Chondrocyte (in vitro differentiated cells): Measurements from ENCODE around the gene SIRT7. TPM values are rescaled to one million over a fixed set of nuclear protein-coding genes. Genes with fewer than 3 reads are reported as not detected.
A peak's percentile ranks its signal among the peaks of the same experiment; 100 is the strongest.

Experiments used
- DNase-seq: peaks from one replicate; pipeline ENCODE4 v3.0.0; 2021; ENCODE audit warnings: mixed read lengths, low spot score
- H3K27ac Mint-ChIP-seq: one replicate; pipeline ENCODE4 v1.8.0; 2021; ENCODE audit warnings: mild to moderate bottlenecking, moderate library complexity, mixed read lengths; ENCODE audit not compliant: unreplicated experiment
- H3K27me3 Mint-ChIP-seq: 2 replicates; pipeline ENCODE4 v1.8.0; 2021; ENCODE audit warnings: low read depth, mixed read lengths
- H3K36me3 Mint-ChIP-seq: 2 replicates; pipeline ENCODE4 v1.8.0; 2021; ENCODE audit warnings: low read depth, mixed read lengths
- H3K4me1 Mint-ChIP-seq: 2 replicates; pipeline ENCODE4 v1.8.0; 2021; ENCODE audit warnings: low read depth, mild to moderate bottlenecking, mixed read lengths
- H3K4me3 Mint-ChIP-seq: one replicate; pipeline ENCODE4 v1.8.0; 2021; ENCODE audit warnings: mild to moderate bottlenecking, moderate library complexity, mixed read lengths; ENCODE audit not compliant: unreplicated experiment
- H3K9me3 Mint-ChIP-seq: 2 replicates; pipeline ENCODE4 v1.8.0; 2021; ENCODE audit warnings: low read depth, mixed read lengths
- CTCF ChIP-seq: fragments of 200-600 bp; sonication (generic); IDR thresholded peaks from 2 replicates; pipeline ENCODE4 v1.5.0; 2021; ENCODE audit warnings: antibody characterized with exemption, mild to moderate bottlenecking, moderate library complexity
- total RNA-seq: library from RNA; stranded (reverse); gene quantifications from 3 replicates; pipeline ENCODE4 v1.2.1, GENCODE V29; 2021

The SIRT7 gene
- total RNA-seq, 1 donor from 2014 or later = 15.8 TPM

GRCh38 chr17:81900181-81900820 is 17.7 kb downstream of the SIRT7 start:
- peak overlapping the region; percentile 74 for H3K27ac Mint-ChIP-seq
- peaks cover 4% of the 10 kb centered on the region for H3K36me3 Mint-ChIP-seq
- H3K4me1 Mint-ChIP-seq = peaks cover 24% of the 10 kb centered on the region
- TF ChIP-seq CTCF = no peak
- no peaks in the 10 kb centered on the region for H3K9me3 Mint-ChIP-seq
- H3K27me3 Mint-ChIP-seq = no peaks in the 10 kb centered on the region
- no peak for DNase-seq
- H3K4me3 Mint-ChIP-seq = no peak overlapping the region

GRCh38 chr17:81899514-81900166 is 18.3 kb downstream of the SIRT7 start:
- no peaks in the 10 kb centered on the region for H3K9me3 Mint-ChIP-seq
- no peaks in the 10 kb centered on the region for H3K27me3 Mint-ChIP-seq
- H3K4me1 Mint-ChIP-seq = peaks cover 24% of the 10 kb centered on the region
- H3K36me3 Mint-ChIP-seq = peaks cover 6% of the 10 kb centered on the region
- H3K27ac Mint-ChIP-seq = peak overlapping the region; percentile 74
- no peak for DNase-seq
- no peak for TF ChIP-seq CTCF
- no peak overlapping the region for H3K4me3 Mint-ChIP-seq

- H3K27ac Mint-ChIP-seq = peak overlapping the region; percentile 90
- H3K9me3 Mint-ChIP-seq = no peaks in the 10 kb centered on the region
- no peaks in the 10 kb centered on the region for H3K27me3 Mint-ChIP-seq
- no peak overlapping the region for H3K4me3 Mint-ChIP-seq
- H3K4me1 Mint-ChIP-seq = peaks cover 24% of the 10 kb centered on the region
- DNase-seq = no peak
- H3K36me3 Mint-ChIP-seq = peaks cover 6% of the 10 kb centered on the region
- no peak for TF ChIP-seq CTCF
Measured at GRCh38 chr17:81898885-81899284, 19.1 kb downstream of the SIRT7 start.

- DNase-seq = no peak
- peak overlapping the region; percentile 9 for H3K4me3 Mint-ChIP-seq
- H3K27me3 Mint-ChIP-seq = no peaks in the 10 kb centered on the region
- H3K4me1 Mint-ChIP-seq = peaks cover 24% of the 10 kb centered on the region
- peak overlapping the region; percentile 90 for H3K27ac Mint-ChIP-seq
- peaks cover 6% of the 10 kb centered on the region for H3K36me3 Mint-ChIP-seq
- no peak for TF ChIP-seq CTCF
- H3K9me3 Mint-ChIP-seq = no peaks in the 10 kb centered on the region
Measured at GRCh38 chr17:81898029-81898866, 19.7 kb downstream of the SIRT7 start.

GRCh38 chr17:81895400-81895799 is 22.6 kb downstream of the SIRT7 start:
- H3K27me3 Mint-ChIP-seq = no peaks in the 10 kb centered on the region
- no peaks in the 10 kb centered on the region for H3K9me3 Mint-ChIP-seq
- H3K4me1 Mint-ChIP-seq = peaks cover 27% of the 10 kb centered on the region
- TF ChIP-seq CTCF = no peak
- no peak overlapping the region for H3K4me3 Mint-ChIP-seq
- H3K36me3 Mint-ChIP-seq = peaks cover 6% of the 10 kb centered on the region
- no peak for DNase-seq
- H3K27ac Mint-ChIP-seq = no peak overlapping the region
